Sigmoid colon (tissue), 4 donors: ENCODE measurements around the gene PLXDC1.

ENCODE experiments used
- CTCF ChIP-seq, 4 experiments: fragments of 450-650 bp in 3 of 4; fragments of 200-600 bp in 1 of 4; IDR thresholded peaks; one replicate each; pipeline ENCODE4 v1.5.1; 2016 to 2019; ENCODE audit warnings: antibody characterized with exemption in 4 of 4, mild to moderate bottlenecking in 3 of 4, moderate library complexity in 2 of 4
- EP300 ChIP-seq, 4 donors: sonication (generic); formaldehyde crosslinking; IDR thresholded peaks; one replicate each; pipeline ENCODE4 v1.6.1; 2017; ENCODE audit warnings: antibody characterized with exemption in 4 of 4
- POLR2A ChIP-seq, 2 donors: fragments of 450-650 bp; IDR thresholded peaks; one replicate each; pipeline ENCODE4 v1.6.1; 2016; ENCODE audit warnings: antibody characterized with exemption in 2 of 2, mild to moderate bottlenecking in 2 of 2, moderate library complexity in 2 of 2

GRCh38 chr17:39094607-39095308 lies 56.7 kb downstream of the PLXDC1 start:
- TF ChIP-seq EP300 (IDR thresholded peaks at IDR 0.05) (no peak), CTCF (IDR thresholded peaks at IDR 0.05) (no peak), POLR2A (IDR thresholded peaks at IDR 0.05) (no peak)
